Neural cell (in vitro differentiated cells): ENCODE measurements around the gene C4BPA. TPM values are rescaled to one million over a fixed set of nuclear protein-coding genes. Genes with fewer than 3 reads are reported as not detected.

Experiments used
- H2AFZ ChIP-seq: fragments of 200-600, 300-800 bp; sonication (generic), shearing (Covaris generic); 2 replicates; pipeline ENCODE4 v1.6.0; 2014; ENCODE audit warnings: low read depth, mild to moderate bottlenecking, antibody characterized with exemption, low read length, moderate library complexity
- H3F3A ChIP-seq: fragments of 200-600 bp; shearing (Covaris generic); 2 replicates; pipeline ENCODE4 v1.6.1; 2016; ENCODE audit warnings: mild to moderate bottlenecking, moderate library complexity, mixed read lengths, antibody characterized with exemption, low read length; ENCODE audit not compliant: insufficient read depth, poor library complexity, severe bottlenecking
- H3K27ac ChIP-seq: fragments of 200-600, 300-800 bp; sonication (generic), shearing (Covaris generic); 2 replicates; pipeline ENCODE4 v1.5.1; 2014; ENCODE audit warnings: mild to moderate bottlenecking, low read length, moderate library complexity
- H3K27me3 ChIP-seq: fragments of 300-800, 200-600 bp; sonication (generic), shearing (Covaris generic); 2 replicates; pipeline ENCODE4 v1.6.0; 2014; ENCODE audit warnings: mild to moderate bottlenecking, low read depth, low read length, moderate library complexity; ENCODE audit not compliant: insufficient read depth
- H3K36me3 ChIP-seq: fragments of 300-800, 200-600 bp; sonication (generic), shearing (Covaris generic); 2 replicates; pipeline ENCODE4 v1.5.1; 2014; ENCODE audit warnings: mild to moderate bottlenecking, antibody characterized with exemption, low read length, moderate library complexity; ENCODE audit not compliant: insufficient read depth
- H3K4me2 ChIP-seq: fragments of 300-800, 200-600 bp; sonication (generic), shearing (Covaris generic); 2 replicates; pipeline ENCODE4 v1.6.0; 2014; ENCODE audit warnings: mild to moderate bottlenecking, low read length
- H3K4me3 ChIP-seq: fragments of 300-800, 200-600 bp; sonication (generic), shearing (Covaris generic); 2 replicates; pipeline ENCODE4 v1.5.1; 2014; ENCODE audit warnings: mild to moderate bottlenecking, low read length, moderate library complexity
- H3K79me2 ChIP-seq: fragments of 200-600 bp; shearing (Covaris generic); replicated peaks from 2 replicates; pipeline ENCODE4 v1.6.0; 2014; ENCODE audit warnings: mild to moderate bottlenecking, low read length, moderate library complexity; ENCODE audit not compliant: insufficient read depth
- H3K9ac ChIP-seq: fragments of 300-800, 200-600 bp; sonication (generic), shearing (Covaris generic); 2 replicates; pipeline ENCODE4 v1.6.1; 2016; ENCODE audit warnings: mild to moderate bottlenecking, low read length, mixed read lengths
- H3K9me2 ChIP-seq: fragments of 200-600 bp; shearing (Covaris generic); 2 replicates; pipeline ENCODE4 v1.6.1; 2016; ENCODE audit warnings: mild to moderate bottlenecking, low read length, mixed read lengths; ENCODE audit not compliant: insufficient read depth
- H3K9me3 ChIP-seq: fragments of 200-600, 300-800 bp; sonication (generic), shearing (Covaris generic); 2 replicates; pipeline ENCODE4 v1.6.1; 2016; ENCODE audit warnings: mild to moderate bottlenecking, mixed run types, low read length, moderate library complexity, mixed read lengths
- H4K20me1 ChIP-seq: fragments of 200-600 bp; shearing (Covaris generic); 2 replicates; pipeline ENCODE4 v1.6.1; 2016; ENCODE audit warnings: mild to moderate bottlenecking, mixed run types; ENCODE audit not compliant: insufficient read depth
- EP300 ChIP-seq: fragments of 450-650 bp; conservative IDR thresholded peaks from 2 replicates; pipeline ENCODE4 v1.6.1; 2014; ENCODE audit warnings: antibody characterized with exemption, mild to moderate bottlenecking, moderate library complexity; ENCODE audit not compliant: poor library complexity, severe bottlenecking
- EZH2 ChIP-seq: fragments of 200-600, 300-800 bp; shearing (Covaris generic), sonication (generic); IDR thresholded peaks from 2 replicates; pipeline ENCODE4 v1.6.1; 2014; ENCODE audit warnings: antibody characterized with exemption, low read length, borderline replicate concordance, mild to moderate bottlenecking; ENCODE audit not compliant: insufficient read depth, poor library complexity, severe bottlenecking
- MXI1 ChIP-seq: fragments of 450-650 bp; conservative IDR thresholded peaks from 2 replicates; pipeline ENCODE4 v1.6.1; 2014; ENCODE audit warnings: antibody characterized with exemption, mild to moderate bottlenecking; ENCODE audit not compliant: poor library complexity, severe bottlenecking
- POLR2AphosphoS5 ChIP-seq: IDR thresholded peaks from 2 replicates; pipeline ENCODE4 v1.6.1; 2012
- RAD21 ChIP-seq: fragments of 450-650 bp; conservative IDR thresholded peaks from 2 replicates; pipeline ENCODE4 v1.6.1; 2014; ENCODE audit warnings: antibody characterized with exemption, mild to moderate bottlenecking, moderate library complexity
- SMC3 ChIP-seq: fragments of 450-650 bp; conservative IDR thresholded peaks from 2 replicates; pipeline ENCODE4 v1.6.1; 2014; ENCODE audit warnings: antibody characterized with exemption, mild to moderate bottlenecking, moderate library complexity; ENCODE audit not compliant: poor library complexity
- TAF1 ChIP-seq: IDR thresholded peaks from 2 replicates; pipeline ENCODE4 v1.6.1; 2012; ENCODE audit warnings: low read depth
- polyA plus RNA-seq: library from polyadenylated mRNA; depleted of rRNA; stranded (reverse); fragments of >200 nt; gene quantifications from 2 replicates; pipeline ENCODE4 v1.2.3, GENCODE V29; 2014
- TF ChIP-seq, protein P1 (sequence below): fragments of 450-650 bp; IDR thresholded peaks from 2 replicates; pipeline ENCODE4 v1.5.1; 2014; ENCODE audit warnings: antibody characterized with exemption, mild to moderate bottlenecking, moderate library complexity; ENCODE audit not compliant: poor library complexity, severe bottlenecking
- TF ChIP-seq, protein P2 (sequence below): IDR thresholded peaks from 2 replicates; pipeline ENCODE4 v1.6.1; 2012; ENCODE audit warnings: borderline replicate concordance

Gene C4BPA
- polyA plus RNA-seq, 1 donor from 2014 or later: not detected

DNA sequence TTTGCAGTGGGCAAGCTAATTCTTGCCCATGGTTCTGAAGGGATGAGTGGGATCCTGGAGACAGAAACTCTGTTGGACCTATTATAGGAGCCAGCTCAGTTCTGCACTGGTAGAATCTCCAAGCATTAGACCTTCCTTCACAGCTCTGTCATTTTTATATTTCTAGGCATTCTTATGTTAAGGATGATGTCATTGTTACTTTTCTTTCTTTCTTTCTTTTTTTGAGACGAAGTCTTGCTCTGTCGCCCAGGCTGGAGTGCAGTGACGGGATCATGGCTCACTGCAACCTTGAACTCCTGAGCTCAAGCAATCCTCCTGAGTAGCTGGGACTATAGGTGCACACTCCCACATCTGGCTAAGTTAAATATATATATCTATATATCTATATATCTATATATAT lies 43.4 kb upstream of the C4BPA start:
- H3K27me3 ChIP-seq: no peaks in the 10 kb centered on the region
- H3K79me2 ChIP-seq: no peaks in the 10 kb centered on the region
- H3K27ac ChIP-seq: no peak overlapping the region
- no peaks in the 10 kb centered on the region for H3K9me2 ChIP-seq
- no peak overlapping the region for H2AFZ ChIP-seq
- H3K9ac ChIP-seq: no peak overlapping the region
- H3K9me3 ChIP-seq: no peaks in the 10 kb centered on the region
- H3K4me2 ChIP-seq: no peak overlapping the region
- TF ChIP-seq SMC3 (no peak), TAF1 (no peak), EP300 (no peak), RAD21 (no peak), POLR2AphosphoS5 (no peak), MXI1 (no peak)
- TF ChIP-seq, protein P1, sequence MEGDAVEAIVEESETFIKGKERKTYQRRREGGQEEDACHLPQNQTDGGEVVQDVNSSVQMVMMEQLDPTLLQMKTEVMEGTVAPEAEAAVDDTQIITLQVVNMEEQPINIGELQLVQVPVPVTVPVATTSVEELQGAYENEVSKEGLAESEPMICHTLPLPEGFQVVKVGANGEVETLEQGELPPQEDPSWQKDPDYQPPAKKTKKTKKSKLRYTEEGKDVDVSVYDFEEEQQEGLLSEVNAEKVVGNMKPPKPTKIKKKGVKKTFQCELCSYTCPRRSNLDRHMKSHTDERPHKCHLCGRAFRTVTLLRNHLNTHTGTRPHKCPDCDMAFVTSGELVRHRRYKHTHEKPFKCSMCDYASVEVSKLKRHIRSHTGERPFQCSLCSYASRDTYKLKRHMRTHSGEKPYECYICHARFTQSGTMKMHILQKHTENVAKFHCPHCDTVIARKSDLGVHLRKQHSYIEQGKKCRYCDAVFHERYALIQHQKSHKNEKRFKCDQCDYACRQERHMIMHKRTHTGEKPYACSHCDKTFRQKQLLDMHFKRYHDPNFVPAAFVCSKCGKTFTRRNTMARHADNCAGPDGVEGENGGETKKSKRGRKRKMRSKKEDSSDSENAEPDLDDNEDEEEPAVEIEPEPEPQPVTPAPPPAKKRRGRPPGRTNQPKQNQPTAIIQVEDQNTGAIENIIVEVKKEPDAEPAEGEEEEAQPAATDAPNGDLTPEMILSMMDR: no peak
- TF ChIP-seq, protein P2, sequence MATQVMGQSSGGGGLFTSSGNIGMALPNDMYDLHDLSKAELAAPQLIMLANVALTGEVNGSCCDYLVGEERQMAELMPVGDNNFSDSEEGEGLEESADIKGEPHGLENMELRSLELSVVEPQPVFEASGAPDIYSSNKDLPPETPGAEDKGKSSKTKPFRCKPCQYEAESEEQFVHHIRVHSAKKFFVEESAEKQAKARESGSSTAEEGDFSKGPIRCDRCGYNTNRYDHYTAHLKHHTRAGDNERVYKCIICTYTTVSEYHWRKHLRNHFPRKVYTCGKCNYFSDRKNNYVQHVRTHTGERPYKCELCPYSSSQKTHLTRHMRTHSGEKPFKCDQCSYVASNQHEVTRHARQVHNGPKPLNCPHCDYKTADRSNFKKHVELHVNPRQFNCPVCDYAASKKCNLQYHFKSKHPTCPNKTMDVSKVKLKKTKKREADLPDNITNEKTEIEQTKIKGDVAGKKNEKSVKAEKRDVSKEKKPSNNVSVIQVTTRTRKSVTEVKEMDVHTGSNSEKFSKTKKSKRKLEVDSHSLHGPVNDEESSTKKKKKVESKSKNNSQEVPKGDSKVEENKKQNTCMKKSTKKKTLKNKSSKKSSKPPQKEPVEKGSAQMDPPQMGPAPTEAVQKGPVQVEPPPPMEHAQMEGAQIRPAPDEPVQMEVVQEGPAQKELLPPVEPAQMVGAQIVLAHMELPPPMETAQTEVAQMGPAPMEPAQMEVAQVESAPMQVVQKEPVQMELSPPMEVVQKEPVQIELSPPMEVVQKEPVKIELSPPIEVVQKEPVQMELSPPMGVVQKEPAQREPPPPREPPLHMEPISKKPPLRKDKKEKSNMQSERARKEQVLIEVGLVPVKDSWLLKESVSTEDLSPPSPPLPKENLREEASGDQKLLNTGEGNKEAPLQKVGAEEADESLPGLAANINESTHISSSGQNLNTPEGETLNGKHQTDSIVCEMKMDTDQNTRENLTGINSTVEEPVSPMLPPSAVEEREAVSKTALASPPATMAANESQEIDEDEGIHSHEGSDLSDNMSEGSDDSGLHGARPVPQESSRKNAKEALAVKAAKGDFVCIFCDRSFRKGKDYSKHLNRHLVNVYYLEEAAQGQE: no peak
- no peaks in the 10 kb centered on the region for H3K36me3 ChIP-seq
- H4K20me1 ChIP-seq: no peaks in the 10 kb centered on the region
- no peak overlapping the region for H3K4me3 ChIP-seq
- no peaks in the 10 kb centered on the region for H3F3A ChIP-seq

DNA sequence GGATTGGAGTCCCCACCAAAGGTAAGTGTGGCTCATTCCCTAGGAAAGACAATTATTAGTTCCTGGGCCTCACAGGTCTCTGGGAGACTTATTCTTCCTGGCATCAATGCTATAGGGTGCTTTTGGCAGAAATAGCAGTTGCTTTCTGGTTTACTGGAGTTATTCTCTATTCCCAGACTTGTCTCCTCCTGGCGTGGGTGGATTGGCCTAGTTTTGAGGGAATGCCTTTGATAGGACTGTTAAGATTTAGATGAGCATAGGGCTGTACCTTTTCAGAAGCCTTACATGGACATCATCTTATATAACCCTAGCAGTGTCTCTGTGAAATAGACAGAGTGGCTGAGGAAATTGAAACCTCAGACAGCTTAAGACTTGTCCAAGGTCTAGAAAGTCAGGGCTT lies 42.0 kb upstream of the C4BPA start:
- Histone ChIP-seq H3K27me3 (no peaks in the 10 kb centered on the region), H3K27ac (no peak overlapping the region)
- TF ChIP-seq RAD21 (no peak), TAF1 (no peak), EP300 (no peak), POLR2AphosphoS5 (no peak), EZH2 (no peak), SMC3 (no peak), MXI1 (no peak)
- TF ChIP-seq, protein P1: no peak
- TF ChIP-seq, protein P2: no peak

More for the DNA sequence above, 42.0 kb upstream of the C4BPA start:
- no peak overlapping the region for H3K9ac ChIP-seq
- H3F3A ChIP-seq: no peaks in the 10 kb centered on the region
- H3K4me3 ChIP-seq: no peak overlapping the region
- H3K9me2 ChIP-seq: no peaks in the 10 kb centered on the region
- H4K20me1 ChIP-seq: no peaks in the 10 kb centered on the region
- H3K36me3 ChIP-seq: no peaks in the 10 kb centered on the region
- no peaks in the 10 kb centered on the region for H3K9me3 ChIP-seq
- H3K79me2 ChIP-seq: no peaks in the 10 kb centered on the region
- H3K4me2 ChIP-seq: no peak overlapping the region
- H2AFZ ChIP-seq: no peak overlapping the region
